CD4-positive, CD25-positive, alpha-beta regulatory T cell (primary cell): Measurements from ENCODE around the gene LCMT2. TPM values are rescaled to one million over a fixed set of nuclear protein-coding genes. Genes with fewer than 3 reads are reported as not detected.
"Not testable (repeated sequence)": the region's sequence is repeated elsewhere in the genome, so short reads cannot be mapped to it uniquely, and the experiment has no call there.

ENCODE experiments used
- ATAC-seq, 2 donors: fragments of 150-1000 bp; cut with Tn5 transposase; one replicate each; pipeline ENCODE4 v1.10.0; 2021; ENCODE audit warnings: low read depth in 2 of 2, moderate number of reproducible peaks in 2 of 2, moderate library complexity in 1 of 2
- DNase-seq, 3 donors: peaks; one replicate each; pipeline versions ENCODE4 v3.0.0 to v3.0.0-alpha.2; 2012 to 2022; ENCODE audit warnings: mixed read lengths in 1 of 3
- H3K27ac ChIP-seq: one replicate; pipeline ENCODE4 v1.7.0; 2013; ENCODE audit warnings: mild to moderate bottlenecking, low read length; ENCODE audit not compliant: insufficient read depth, poor library complexity, severe bottlenecking
- H3K27me3 ChIP-seq: one replicate; pipeline ENCODE4 v1.7.0; 2013; ENCODE audit warnings: low read length; ENCODE audit not compliant: control insufficient read depth, insufficient read depth
- H3K36me3 ChIP-seq: one replicate; pipeline ENCODE4 v1.7.0; 2013; ENCODE audit warnings: mild to moderate bottlenecking, low read length, moderate library complexity; ENCODE audit not compliant: control insufficient read depth, insufficient read depth
- H3K4me1 ChIP-seq: 2 replicates; pipeline ENCODE4 v1.7.0; 2013; ENCODE audit warnings: mild to moderate bottlenecking, low read length; ENCODE audit not compliant: insufficient read depth, control insufficient read depth, poor library complexity, severe bottlenecking
- H3K4me3 ChIP-seq: one replicate; pipeline ENCODE4 v1.7.0; 2013; ENCODE audit warnings: low read depth, mild to moderate bottlenecking, low read length, moderate library complexity
- H3K9me3 ChIP-seq, 2 experiments: 1 replicate in 1 of 2; 2 replicates in 1 of 2; pipeline ENCODE4 v1.7.0; 2013; ENCODE audit warnings: low read length in 2 of 2, mild to moderate bottlenecking in 1 of 2, moderate library complexity in 1 of 2; ENCODE audit not compliant: control insufficient read depth in 2 of 2
- H3K27ac Mint-ChIP-seq, 3 donors: one replicate each; pipeline ENCODE4 v1.8.0; 2020 to 2022; ENCODE audit warnings: mild to moderate bottlenecking in 3 of 3, mixed read lengths in 3 of 3, moderate library complexity in 2 of 3
- H3K27me3 Mint-ChIP-seq: one replicate; pipeline ENCODE4 v1.8.0; 2022; ENCODE audit warnings: mild to moderate bottlenecking, mixed read lengths
- H3K36me3 Mint-ChIP-seq: one replicate; pipeline ENCODE4 v1.8.0; 2020; ENCODE audit warnings: mixed read lengths
- H3K4me1 Mint-ChIP-seq, 4 donors: one replicate each; pipeline ENCODE4 v1.8.0; 2020 to 2022; ENCODE audit warnings: mixed read lengths in 4 of 4, mild to moderate bottlenecking in 1 of 4
- H3K4me3 Mint-ChIP-seq, 4 donors: one replicate each; pipeline ENCODE4 v1.8.0; 2020 to 2022; ENCODE audit warnings: mild to moderate bottlenecking in 4 of 4, mixed read lengths in 4 of 4, moderate library complexity in 3 of 4
- H3K9me3 Mint-ChIP-seq, 7 donors: one replicate each; pipeline ENCODE4 v1.8.0; 2020 to 2022; ENCODE audit warnings: mixed read lengths in 7 of 7, mild to moderate bottlenecking in 3 of 7, moderate library complexity in 2 of 7
- polyA plus RNA-seq, 4 donors: library from polyadenylated mRNA; unstranded; fragments of 300-500 nt; fragmentation: Illumina TruSeq; gene quantifications; one replicate each; pipeline ENCODE4 v1.2.3, GENCODE V29; 2021
- total RNA-seq: library from RNA; stranded (reverse); gene quantifications from one replicate; pipeline ENCODE4 v1.2.3, GENCODE V29; 2022

Gene LCMT2
- total and polyA plus RNA-seq, 5 donors from 2014 or later, result 2.9 to 9.9 (median 4.0) TPM

DNA sequence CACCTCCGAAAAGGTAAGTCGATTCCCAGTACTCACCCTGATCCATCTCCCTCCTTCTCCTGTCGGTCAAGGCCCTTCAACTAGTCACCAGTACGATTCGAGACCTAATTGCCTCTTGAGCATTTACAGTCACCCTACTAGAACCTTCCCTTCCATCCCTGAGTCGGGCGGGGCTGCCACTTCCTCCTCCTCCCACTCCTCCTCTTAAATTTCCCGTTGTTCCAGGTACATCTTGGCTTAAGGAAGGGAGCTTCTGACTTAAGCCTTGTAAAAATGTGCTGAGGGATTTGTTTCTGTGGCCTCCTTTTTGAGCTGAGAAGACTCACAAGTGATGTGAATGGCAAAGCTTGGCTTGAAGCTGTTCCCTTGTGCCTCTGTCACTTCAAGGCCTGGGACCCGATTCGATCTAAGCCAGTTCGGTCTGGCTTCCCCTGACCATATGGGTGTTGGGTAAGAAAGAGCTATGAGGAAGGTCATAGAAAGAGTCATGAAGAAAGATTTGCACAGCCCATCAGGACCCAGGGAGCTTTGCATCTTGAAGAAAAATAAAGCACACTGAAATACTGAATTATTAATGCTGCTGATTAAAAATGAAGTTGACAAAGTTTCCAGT, 28.1 kb downstream of the LCMT2 start, which contains the start of gene TGM7:
Gene TGM7, minus strand, starts transcription at position 51 of the 613 bp plus-strand sequence.
- peaks cover 0 to 2% (median 0%) of the 10 kb centered on the region in 7 donors for H3K9me3 Mint-ChIP-seq
- H3K9me3 ChIP-seq, result no peaks in the 10 kb centered on the region
- ATAC-seq (no peak), DNase-seq (no peak)
- no peak within 1 kb of the TSS for H3K4me3 ChIP-seq
- no peaks in the 10 kb centered on the region for H3K36me3 ChIP-seq
- H3K27me3 ChIP-seq, result peaks cover 27% of the 10 kb centered on the region
- no peaks in the 10 kb centered on the region for H3K4me1 Mint-ChIP-seq
- no peaks in the 10 kb centered on the region for H3K4me1 ChIP-seq
- no peak within 1 kb of the TSS for H3K27ac ChIP-seq
- no peak within 1 kb of the TSS for H3K27ac Mint-ChIP-seq
- no peak within 1 kb of the TSS for H3K4me3 Mint-ChIP-seq
- peaks cover 56% of the 10 kb centered on the region for H3K27me3 Mint-ChIP-seq
- no peaks in the 10 kb centered on the region for H3K36me3 Mint-ChIP-seq

DNA sequence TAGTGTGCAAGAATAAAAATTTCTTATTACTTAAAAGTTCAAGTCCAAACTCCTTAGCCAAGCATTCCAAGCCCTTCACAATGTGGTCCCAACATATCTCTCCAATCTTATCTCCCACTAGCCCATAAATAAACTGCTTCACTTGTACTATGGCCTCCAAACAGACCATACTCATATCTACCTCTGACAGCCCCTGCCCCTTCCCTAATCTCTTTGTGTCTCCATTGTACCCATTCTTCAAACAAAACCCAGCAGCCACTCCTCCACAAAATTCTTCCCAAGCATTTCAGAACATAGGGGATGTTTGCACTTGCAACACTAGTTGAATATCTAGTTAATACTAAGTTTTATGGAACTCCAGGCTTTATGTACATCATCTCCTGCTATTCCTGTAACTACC, 30.5 kb downstream of the LCMT2 start:
- H3K4me3 ChIP-seq, result no peak overlapping the region
- Mint-ChIP-seq H3K36me3 (no peaks in the 10 kb centered on the region), H3K4me1 (no peaks in the 10 kb centered on the region), H3K27ac (no peak overlapping the region), H3K4me3 (no peak overlapping the region), H3K9me3 (peaks cover 0 to 2% (median 0%) of the 10 kb centered on the region in 7 donors), H3K27me3 (peaks cover 45% of the 10 kb centered on the region)
- H3K27ac ChIP-seq, result no peak overlapping the region
- DNase-seq, result no peak
- H3K36me3 ChIP-seq, result no peaks in the 10 kb centered on the region
- ATAC-seq, result no peak
- H3K9me3 ChIP-seq, result no peaks in the 10 kb centered on the region
- peaks cover 13% of the 10 kb centered on the region for H3K27me3 ChIP-seq
- no peaks in the 10 kb centered on the region for H3K4me1 ChIP-seq

DNA sequence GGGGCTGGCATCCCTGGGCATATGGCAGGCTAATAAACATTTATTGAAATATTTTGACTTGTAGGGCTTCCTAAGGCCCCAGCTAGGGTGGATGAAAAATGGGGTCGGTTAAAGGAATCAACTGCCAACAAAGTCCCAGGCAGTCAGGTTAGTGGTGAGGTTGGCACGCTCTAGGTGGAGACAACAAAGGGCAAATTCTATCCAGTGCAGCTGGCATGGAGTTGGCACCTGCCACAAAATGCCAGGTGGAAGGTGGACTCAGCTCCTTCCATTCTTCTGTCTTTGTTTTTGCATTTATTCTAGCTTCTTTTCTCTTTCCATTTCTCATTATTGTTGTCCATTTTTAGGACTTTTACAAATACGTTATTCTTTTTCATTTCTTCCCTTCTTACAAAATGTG, 31.0 kb downstream of the LCMT2 start:
- Mint-ChIP-seq H3K9me3 (peaks cover 0 to 2% (median 0%) of the 10 kb centered on the region in 7 donors), H3K27ac (peak overlapping the region in 1 of 3 donors; percentile 24), H3K4me1 (no peaks in the 10 kb centered on the region), H3K4me3 (no peak overlapping the region), H3K27me3 (peaks cover 44% of the 10 kb centered on the region), H3K36me3 (no peaks in the 10 kb centered on the region)
- H3K27me3 ChIP-seq, result peaks cover 13% of the 10 kb centered on the region
- H3K4me3 ChIP-seq, result no peak overlapping the region
- no peak for ATAC-seq
- H3K4me1 ChIP-seq, result no peaks in the 10 kb centered on the region
- DNase-seq, result no peak
- H3K27ac ChIP-seq, result no peak overlapping the region
- H3K36me3 ChIP-seq, result no peaks in the 10 kb centered on the region
- no peaks in the 10 kb centered on the region for H3K9me3 ChIP-seq

GRCh38 chr15:43294091-43294706, 36.2 kb downstream of the LCMT2 start:
- peaks cover 46% of the 10 kb centered on the region for H3K27me3 Mint-ChIP-seq
- H3K36me3 Mint-ChIP-seq, result no peaks in the 10 kb centered on the region
- Histone ChIP-seq H3K36me3 (no peaks in the 10 kb centered on the region), H3K4me3 (no peak overlapping the region), H3K9me3 (no peaks in the 10 kb centered on the region), H3K4me1 (no peaks in the 10 kb centered on the region), H3K27ac (no peak overlapping the region), H3K27me3 (peaks cover 15% of the 10 kb centered on the region)
- ATAC-seq, result no peak
- H3K4me3 Mint-ChIP-seq, result no peak overlapping the region
- DNase-seq, result no peak
- no peak overlapping the region for H3K27ac Mint-ChIP-seq
- no peaks in the 10 kb centered on the region for H3K9me3 Mint-ChIP-seq
- peaks cover 0 to 8% (median 0%) of the 10 kb centered on the region in 4 donors for H3K4me1 Mint-ChIP-seq

DNA sequence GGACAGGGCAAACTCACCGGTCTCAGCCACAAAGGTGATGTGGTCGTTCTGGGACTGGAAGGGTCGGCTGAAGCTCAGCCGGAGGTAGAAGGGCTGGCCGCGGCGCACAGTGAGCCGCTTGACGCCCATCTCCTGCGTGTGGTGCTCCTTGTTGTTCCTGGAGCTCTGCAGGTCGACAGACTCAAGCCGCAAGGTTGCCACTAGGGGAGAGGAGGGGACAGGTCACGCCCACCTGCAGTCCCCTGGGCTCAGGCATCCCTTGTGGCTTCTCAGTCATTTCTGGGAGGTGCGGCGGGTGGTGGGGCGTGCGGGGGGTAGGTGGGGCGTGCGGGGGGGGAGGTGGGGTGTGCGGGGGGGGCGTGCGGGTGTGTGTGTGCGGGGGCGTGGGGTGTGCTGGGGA, 36.9 kb downstream of the LCMT2 start:
- H3K27ac Mint-ChIP-seq, result no peak overlapping the region
- H3K27me3 Mint-ChIP-seq, result peaks cover 43% of the 10 kb centered on the region
- no peak overlapping the region for H3K4me3 Mint-ChIP-seq

DNA sequence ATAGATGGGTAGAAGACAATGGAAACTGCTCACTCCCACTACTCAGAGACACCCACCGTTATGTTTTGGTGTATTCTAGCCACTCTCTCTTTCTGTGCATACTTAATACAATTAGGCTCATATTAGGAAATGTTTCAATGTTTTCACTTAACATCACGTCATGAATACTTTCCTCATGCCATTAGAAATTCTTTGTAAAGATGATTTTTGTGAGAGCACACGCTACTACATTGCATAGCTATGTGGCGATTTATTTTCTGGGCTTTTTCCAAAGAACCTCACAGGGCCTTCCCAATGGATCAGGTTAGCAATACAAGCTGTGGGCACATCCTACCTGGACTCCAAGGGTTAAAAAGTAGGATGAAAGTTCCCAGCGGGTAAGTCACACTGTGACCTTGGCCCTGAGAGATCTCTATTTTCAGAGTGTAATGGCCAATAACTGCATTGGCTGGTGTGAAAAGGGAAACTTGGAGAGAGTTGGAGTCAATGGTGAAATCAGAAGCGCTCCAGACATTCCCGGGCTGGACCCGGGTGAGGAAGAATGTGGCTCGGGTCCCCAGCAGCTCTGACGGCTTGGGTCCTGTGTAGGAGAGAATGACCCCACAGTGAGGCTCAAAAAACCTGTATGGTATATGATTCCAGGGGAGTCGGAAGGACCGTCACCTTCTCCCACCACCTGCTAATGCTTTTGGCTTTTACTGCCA, 37.8 kb downstream of the LCMT2 start:
- Mint-ChIP-seq H3K9me3 (peaks cover 0 to 2% (median 0%) of the 10 kb centered on the region in 7 donors), H3K36me3 (no peaks in the 10 kb centered on the region), H3K27ac (no peak overlapping the region), H3K4me3 (no peak overlapping the region), H3K4me1 (peaks cover 0 to 8% (median 0%) of the 10 kb centered on the region in 4 donors), H3K27me3 (peaks cover 41% of the 10 kb centered on the region)
- no peak for DNase-seq
- Histone ChIP-seq H3K36me3 (no peaks in the 10 kb centered on the region), H3K27me3 (peaks cover 13% of the 10 kb centered on the region), H3K27ac (no peak overlapping the region), H3K4me1 (no peaks in the 10 kb centered on the region), H3K4me3 (no peak overlapping the region), H3K9me3 (no peaks in the 10 kb centered on the region)
- ATAC-seq, result no peak

More for the DNA sequence above, 36.9 kb downstream of the LCMT2 start:
- Histone ChIP-seq H3K27ac (no peak overlapping the region), H3K36me3 (no peaks in the 10 kb centered on the region), H3K27me3 (peaks cover 13% of the 10 kb centered on the region), H3K9me3 (no peaks in the 10 kb centered on the region), H3K4me3 (no peak overlapping the region), H3K4me1 (no peaks in the 10 kb centered on the region)
- DNase-seq, result no peak
- H3K4me1 Mint-ChIP-seq, result peaks cover 0 to 8% (median 0%) of the 10 kb centered on the region in 4 donors
- no peak for ATAC-seq
- H3K9me3 Mint-ChIP-seq, result no peaks in the 10 kb centered on the region
- H3K36me3 Mint-ChIP-seq, result no peaks in the 10 kb centered on the region

GRCh38 chr15:43289656-43290055, 40.7 kb downstream of the LCMT2 start:
- H3K4me3 Mint-ChIP-seq, H3K4me1 ChIP-seq, H3K9me3 ChIP-seq, H3K4me3 ChIP-seq, H3K36me3 ChIP-seq, DNase-seq, H3K9me3 Mint-ChIP-seq, H3K36me3 Mint-ChIP-seq, ATAC-seq, H3K27ac ChIP-seq, H3K27ac Mint-ChIP-seq: not testable (repeated sequence)
- peaks cover 13% of the 10 kb centered on the region for H3K27me3 ChIP-seq
- Mint-ChIP-seq H3K4me1 (peaks cover 0 to 12% (median 2%) of the 10 kb centered on the region in 4 donors), H3K27me3 (peaks cover 31% of the 10 kb centered on the region)
